Uterus (tissue), 4 donors: ENCODE data around the gene ABCC8. TPM values are rescaled to one million over a fixed set of nuclear protein-coding genes. Genes with fewer than 3 reads are reported as not detected.

Experiments
- DNase-seq, 2 donors: peaks; one replicate each; pipeline ENCODE4 v3.0.0-alpha.2; 2019 to 2020
- H3K27ac ChIP-seq, 2 donors: fragments of 200-600 bp; sonication (generic); 1 replicate in 1 of 2; 2 replicates in 1 of 2; pipeline ENCODE4 v1.5.1; 2016 to 2018
- H3K27me3 ChIP-seq, 2 donors: fragments of 200-600 bp; sonication (generic); one replicate each; pipeline ENCODE4 v1.5.1; 2018 to 2019; ENCODE audit warnings: control low read depth in 1 of 2
- H3K36me3 ChIP-seq, 2 donors: fragments of 200-600 bp; sonication (generic); one replicate each; pipeline ENCODE4 v1.5.1; 2019; ENCODE audit warnings: control low read depth in 1 of 2
- H3K4me1 ChIP-seq, 2 donors: fragments of 200-600 bp; sonication (generic); one replicate each; pipeline ENCODE4 v1.5.1; 2018 to 2019; ENCODE audit warnings: control low read depth in 1 of 2
- H3K4me3 ChIP-seq, 2 donors: fragments of 200-600 bp; sonication (generic); 1 replicate in 1 of 2; 2 replicates in 1 of 2; pipeline ENCODE4 v1.5.1; 2018 to 2019; ENCODE audit warnings: mild to moderate bottlenecking in 1 of 2
- H3K9me3 ChIP-seq, 2 donors: fragments of 200-600 bp; sonication (generic); one replicate each; pipeline ENCODE4 v1.5.1; 2019; ENCODE audit warnings: control low read depth in 1 of 2
- POLR2A ChIP-seq, 2 donors: fragments of 450-650 bp; IDR thresholded peaks; one replicate each; pipeline ENCODE4 v1.6.1; 2016; ENCODE audit warnings: antibody characterized with exemption in 2 of 2, mild to moderate bottlenecking in 1 of 2, moderate library complexity in 1 of 2
- intact Hi-C: fragments of 100-400 bp; cut with DNase I; formaldehyde crosslinking; loops from one replicate; pipeline ENCODE4 v1.15.1; 2023; ENCODE audit warnings: low total_unique reads
- total RNA-seq, 4 donors: library from RNA; depleted of rRNA in 3 of 4; stranded (reverse); fragments of >200 nt in 3 of 4; gene quantifications; one replicate each; pipeline versions ENCODE4 v1.1.0 to v1.2.4, GENCODE V29; 2014 to 2023
- TF ChIP-seq, protein P1 (sequence below), 4 experiments: fragments of 200-600 bp in 2 of 4; fragments of 450-650 bp in 2 of 4; sonication (generic) in 2 of 4; IDR thresholded peaks; one replicate each; pipeline ENCODE4 v1.5.1; 2016 to 2019; ENCODE audit warnings: antibody characterized with exemption in 4 of 4, mild to moderate bottlenecking in 2 of 4, moderate library complexity in 1 of 4
- donor health status: DM: yes; HTN: yes; CAD: no.

Gene ABCC8
- 1 to 10 TPM in 2 of 4 donors, under 1 TPM in 1, not detected in 1; under 0.01 to 5.5 (median 1.9) TPM for total RNA-seq

- Histone ChIP-seq H3K36me3 (no peaks in the 10 kb centered on the region), H3K27me3 (peaks cover 0 to 10% of the 10 kb centered on the region in 2 donors), H3K27ac (no peak within 1 kb of the TSS), H3K9me3 (no peaks in the 10 kb centered on the region), H3K4me1 (peaks cover 0 to 5% of the 10 kb centered on the region in 2 donors), H3K4me3 (no peak within 1 kb of the TSS)
- TF ChIP-seq, protein P1, sequence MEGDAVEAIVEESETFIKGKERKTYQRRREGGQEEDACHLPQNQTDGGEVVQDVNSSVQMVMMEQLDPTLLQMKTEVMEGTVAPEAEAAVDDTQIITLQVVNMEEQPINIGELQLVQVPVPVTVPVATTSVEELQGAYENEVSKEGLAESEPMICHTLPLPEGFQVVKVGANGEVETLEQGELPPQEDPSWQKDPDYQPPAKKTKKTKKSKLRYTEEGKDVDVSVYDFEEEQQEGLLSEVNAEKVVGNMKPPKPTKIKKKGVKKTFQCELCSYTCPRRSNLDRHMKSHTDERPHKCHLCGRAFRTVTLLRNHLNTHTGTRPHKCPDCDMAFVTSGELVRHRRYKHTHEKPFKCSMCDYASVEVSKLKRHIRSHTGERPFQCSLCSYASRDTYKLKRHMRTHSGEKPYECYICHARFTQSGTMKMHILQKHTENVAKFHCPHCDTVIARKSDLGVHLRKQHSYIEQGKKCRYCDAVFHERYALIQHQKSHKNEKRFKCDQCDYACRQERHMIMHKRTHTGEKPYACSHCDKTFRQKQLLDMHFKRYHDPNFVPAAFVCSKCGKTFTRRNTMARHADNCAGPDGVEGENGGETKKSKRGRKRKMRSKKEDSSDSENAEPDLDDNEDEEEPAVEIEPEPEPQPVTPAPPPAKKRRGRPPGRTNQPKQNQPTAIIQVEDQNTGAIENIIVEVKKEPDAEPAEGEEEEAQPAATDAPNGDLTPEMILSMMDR (IDR thresholded peaks at IDR 0.05): no peak
- TF ChIP-seq POLR2A (IDR thresholded peaks at IDR 0.05): no peak
- no peak for DNase-seq
- intact Hi-C loops: no loop called here
Observed at GRCh38 chr11:17476317-17477083, at the start of gene ABCC8. Gene ABCC8 (minus strand): TSS chr11:17476845. CDS start chr11:17476776, 69 bp downstream.

- Histone ChIP-seq H3K9me3 (no peaks in the 10 kb centered on the region), H3K4me1 (no peaks in the 10 kb centered on the region), H3K27ac (no peak overlapping the region), H3K36me3 (no peaks in the 10 kb centered on the region), H3K27me3 (no peaks in the 10 kb centered on the region), H3K4me3 (no peak overlapping the region)
- TF ChIP-seq, protein P1 (IDR thresholded peaks at IDR 0.05): no peak
- TF ChIP-seq POLR2A (IDR thresholded peaks at IDR 0.05): no peak
- DNase-seq: no peak
- intact Hi-C loops: no loop called here
Observed at GRCh38 chr11:17526326-17526725, 49.7 kb upstream of the ABCC8 start.

DNA sequence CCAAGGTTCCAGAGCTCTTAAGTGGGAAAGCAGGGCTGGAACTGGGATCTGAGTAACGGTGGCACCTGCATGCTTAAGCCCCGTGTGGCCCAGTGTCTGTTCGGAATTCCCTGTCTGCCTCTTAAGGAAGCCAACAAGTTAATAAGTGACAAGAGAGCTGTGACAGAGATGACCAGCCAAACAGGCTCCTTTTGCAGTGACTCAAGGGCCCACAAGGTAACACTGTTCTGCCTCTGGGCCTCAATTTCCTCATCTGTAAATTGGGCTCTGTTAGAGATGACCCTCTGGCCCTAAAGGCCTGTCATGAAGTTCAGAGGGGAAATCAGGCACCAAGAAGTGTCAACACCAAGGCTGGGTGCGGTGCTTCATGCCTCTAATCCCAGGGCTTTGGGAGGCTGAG is 48.9 kb upstream of the ABCC8 start:
- Histone ChIP-seq H3K27me3 (no peaks in the 10 kb centered on the region), H3K27ac (no peak overlapping the region), H3K4me3 (no peak overlapping the region), H3K9me3 (no peaks in the 10 kb centered on the region), H3K36me3 (no peaks in the 10 kb centered on the region), H3K4me1 (no peaks in the 10 kb centered on the region)
- no peak for TF ChIP-seq POLR2A (IDR thresholded peaks at IDR 0.05)
- TF ChIP-seq, protein P1 (IDR thresholded peaks at IDR 0.05): no peak
- DNase-seq: no peak
- intact Hi-C loops: no loop called here

DNA sequence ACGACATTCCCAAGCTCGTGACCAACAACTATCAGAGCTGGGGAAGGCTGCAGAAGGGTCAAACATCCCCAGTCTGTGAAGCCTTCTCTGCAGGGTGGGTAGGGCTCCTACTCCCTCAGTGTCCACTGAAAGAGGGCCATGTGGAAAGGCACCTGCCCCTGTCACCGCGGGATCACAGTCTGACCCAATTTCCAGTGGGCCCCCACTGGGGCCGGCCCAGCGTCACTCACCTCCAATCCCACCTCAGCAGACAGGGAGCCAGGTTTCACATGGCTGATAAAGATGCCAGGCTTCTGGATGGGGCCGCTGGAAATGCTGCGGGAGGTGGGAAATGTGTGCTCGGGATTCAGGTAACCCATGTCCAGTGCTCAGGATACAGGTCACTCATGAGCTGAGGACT is 47.6 kb upstream of the ABCC8 start:
- DNase-seq: no peak
- Histone ChIP-seq H3K4me3 (no peak overlapping the region), H3K4me1 (no peaks in the 10 kb centered on the region), H3K36me3 (no peaks in the 10 kb centered on the region), H3K9me3 (no peaks in the 10 kb centered on the region), H3K27ac (no peak overlapping the region), H3K27me3 (no peaks in the 10 kb centered on the region)
- TF ChIP-seq, protein P1 (IDR thresholded peaks at IDR 0.05): no peak
- TF ChIP-seq POLR2A (IDR thresholded peaks at IDR 0.05): no peak
- intact Hi-C loops: no loop called here

GRCh38 chr11:17522655-17523054 is 46.0 kb upstream of the ABCC8 start:
- TF ChIP-seq POLR2A (IDR thresholded peaks at IDR 0.05): no peak
- TF ChIP-seq, protein P1 (IDR thresholded peaks at IDR 0.05): no peak
- intact Hi-C loops: no loop called here
- H3K36me3 ChIP-seq: no peaks in the 10 kb centered on the region
- no peak overlapping the region for H3K27ac ChIP-seq
- H3K4me1 ChIP-seq: no peaks in the 10 kb centered on the region
- H3K27me3 ChIP-seq: no peaks in the 10 kb centered on the region
- H3K9me3 ChIP-seq: no peaks in the 10 kb centered on the region
- no peak overlapping the region for H3K4me3 ChIP-seq
- DNase-seq: no peak
